22Rv1 (cell line): ENCODE data around the gene PODXL2.
"Not testable (repeated sequence)": the region's sequence is repeated elsewhere in the genome, so short reads cannot be mapped to it uniquely, and the experiment has no call there.

Experiments
- ZFX ChIP-seq: fragments of 450-650 bp; IDR thresholded peaks from 2 replicates; pipeline ENCODE4 v1.6.1; 2017; ENCODE audit warnings: antibody characterized with exemption, borderline replicate concordance
- TF ChIP-seq, protein P1 (sequence below): fragments of 450-650 bp; IDR thresholded peaks from 2 replicates; pipeline ENCODE4 v1.5.1; 2017; ENCODE audit warnings: mild to moderate bottlenecking

DNA sequence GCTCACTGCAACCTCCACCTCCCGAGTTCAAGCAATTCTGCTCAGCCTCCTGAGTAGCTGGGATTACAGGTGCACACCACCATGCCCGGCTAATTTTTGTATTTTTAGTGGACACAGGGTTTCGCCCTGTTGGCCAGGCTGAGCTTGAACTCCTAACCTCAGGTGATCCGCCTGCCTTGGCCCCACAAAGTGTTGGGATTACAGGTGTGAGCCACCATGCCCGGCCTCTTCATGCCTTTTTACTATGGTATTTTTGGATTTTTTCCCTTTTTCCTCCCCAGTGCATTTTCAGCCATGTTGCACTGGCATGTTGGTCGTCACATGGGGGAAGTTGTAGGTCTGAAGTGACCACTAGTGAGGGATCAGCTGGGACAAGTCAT is 53.2 kb downstream of the PODXL2 start:
- TF ChIP-seq, protein P1, sequence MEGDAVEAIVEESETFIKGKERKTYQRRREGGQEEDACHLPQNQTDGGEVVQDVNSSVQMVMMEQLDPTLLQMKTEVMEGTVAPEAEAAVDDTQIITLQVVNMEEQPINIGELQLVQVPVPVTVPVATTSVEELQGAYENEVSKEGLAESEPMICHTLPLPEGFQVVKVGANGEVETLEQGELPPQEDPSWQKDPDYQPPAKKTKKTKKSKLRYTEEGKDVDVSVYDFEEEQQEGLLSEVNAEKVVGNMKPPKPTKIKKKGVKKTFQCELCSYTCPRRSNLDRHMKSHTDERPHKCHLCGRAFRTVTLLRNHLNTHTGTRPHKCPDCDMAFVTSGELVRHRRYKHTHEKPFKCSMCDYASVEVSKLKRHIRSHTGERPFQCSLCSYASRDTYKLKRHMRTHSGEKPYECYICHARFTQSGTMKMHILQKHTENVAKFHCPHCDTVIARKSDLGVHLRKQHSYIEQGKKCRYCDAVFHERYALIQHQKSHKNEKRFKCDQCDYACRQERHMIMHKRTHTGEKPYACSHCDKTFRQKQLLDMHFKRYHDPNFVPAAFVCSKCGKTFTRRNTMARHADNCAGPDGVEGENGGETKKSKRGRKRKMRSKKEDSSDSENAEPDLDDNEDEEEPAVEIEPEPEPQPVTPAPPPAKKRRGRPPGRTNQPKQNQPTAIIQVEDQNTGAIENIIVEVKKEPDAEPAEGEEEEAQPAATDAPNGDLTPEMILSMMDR = not testable (repeated sequence)
- not testable (repeated sequence) for TF ChIP-seq ZFX
